Ammon's horn (tissue), 1 donor: Measurements from ENCODE around the gene SLC6A6.
"Not testable (repeated sequence)": the region's sequence is repeated elsewhere in the genome, so short reads cannot be mapped to it uniquely, and the experiment has no call there.

ENCODE experiments used
- DNase-seq: peaks from one replicate; pipeline ENCODE4 v3.0.0-alpha.2; 2016; ENCODE audit warnings: low spot score

SLC6A6 gene

GRCh38 chr3:14437705-14438104 is 35.3 kb downstream of the SLC6A6 start:
- not testable (repeated sequence) for DNase-seq

GRCh38 chr3:14438262-14438661 is 35.9 kb downstream of the SLC6A6 start:
- DNase-seq: no peak

GRCh38 chr3:14438929-14439328 is 36.5 kb downstream of the SLC6A6 start:
- no peak for DNase-seq

GRCh38 chr3:14439501-14440167 is 37.2 kb downstream of the SLC6A6 start:
- peak; percentile 32 for DNase-seq

GRCh38 chr3:14440168-14440518 is 37.7 kb downstream of the SLC6A6 start:
- no peak for DNase-seq

GRCh38 chr3:14440531-14441239 is 38.3 kb downstream of the SLC6A6 start:
- DNase-seq: peak; percentile 73

- DNase-seq: no peak
Observed at GRCh38 chr3:14441240-14441919, 39.0 kb downstream of the SLC6A6 start.

- DNase-seq: no peak
Observed at GRCh38 chr3:14441920-14442300, 39.5 kb downstream of the SLC6A6 start.

- no peak for DNase-seq
Observed at GRCh38 chr3:14444380-14444779, 42.0 kb downstream of the SLC6A6 start.

GRCh38 chr3:14445773-14446172 is 43.4 kb downstream of the SLC6A6 start:
- DNase-seq: no peak

- no peak for DNase-seq
Observed at GRCh38 chr3:14446988-14447570, 44.7 kb downstream of the SLC6A6 start.

GRCh38 chr3:14448063-14448462 is 45.7 kb downstream of the SLC6A6 start:
- DNase-seq: no peak

- DNase-seq: no peak
Observed at GRCh38 chr3:14448756-14449727, 46.6 kb downstream of the SLC6A6 start.

GRCh38 chr3:14450506-14450905 is 48.1 kb downstream of the SLC6A6 start:
- DNase-seq: no peak

GRCh38 chr3:14450922-14451606 is 48.7 kb downstream of the SLC6A6 start:
- no peak for DNase-seq

GRCh38 chr3:14451844-14452739 is 49.7 kb downstream of the SLC6A6 start:
- DNase-seq: peak; percentile 47

- DNase-seq: peak; percentile 88
Observed at GRCh38 chr3:14452740-14453710, 50.6 kb downstream of the SLC6A6 start.

GRCh38 chr3:14453876-14454638 is 51.7 kb downstream of the SLC6A6 start:
- DNase-seq: no peak
